ENCODE measurements around the gene KCNJ18. TPM values are rescaled to one million over a fixed set of nuclear protein-coding genes. Genes with fewer than 3 reads are reported as not detected.

Gene KCNJ18
- total RNA-seq, 1 experiment from 2014 or later = not detected

- Mint-ChIP-seq H3K9me3 (ENCODE audit: unreplicated experiment) (no peaks in the 10 kb centered on the region), H3K4me1 (ENCODE audit: low read depth, unreplicated experiment) (no peaks in the 10 kb centered on the region), H3K27ac (ENCODE audit: unreplicated experiment) (no peak overlapping the region), H3K4me3 (ENCODE audit: unreplicated experiment) (no peak overlapping the region), H3K36me3 (ENCODE audit: insufficient read depth, unreplicated experiment) (no peaks in the 10 kb centered on the region), H3K27me3 (ENCODE audit: insufficient read depth, unreplicated experiment) (peaks cover 29% of the 10 kb centered on the region)
- POLR2A ChIA-PET = no interaction called here
- Histone ChIP-seq H3K4me1 (no peaks in the 10 kb centered on the region), H3K27me3 (replicated peaks; ENCODE audit: control insufficient read depth, insufficient read depth, low read length) (no peaks in the 10 kb centered on the region), H3K4me3 (ENCODE audit: low read depth, low read length) (no peak overlapping the region), H3K36me3 (ENCODE audit: control insufficient read depth, insufficient read depth, low read length) (no peaks in the 10 kb centered on the region), H3K9me3 (no peaks in the 10 kb centered on the region)
- CTCF ChIA-PET = no interaction called here
- no TSS peak for BruUV-seq (replicated peaks)
- no peak for TF ChIP-seq CTCF (IDR thresholded peaks at IDR 0.05; ENCODE audit: insufficient read depth in 1 of 2, low read depth in 1 of 2, low read length in 1 of 2, severe bottlenecking in 1 of 2, unreplicated experiment in 1 of 2)
- no peak for DNase-seq
- intact Hi-C loops (cut with micrococcal nuclease; ENCODE audit: unreplicated experiment) = no loop called here
Observed at GRCh38 chr17:21676281-21677111, 15.8 kb upstream of the KCNJ18 start.

GRCh38 chr17:21677126-21677910 lies 15.0 kb upstream of the KCNJ18 start:
- H3K4me3 Mint-ChIP-seq (ENCODE audit: unreplicated experiment) = no peak overlapping the region
- no peaks in the 10 kb centered on the region for H3K4me1 ChIP-seq
- no peaks in the 10 kb centered on the region for H3K36me3 ChIP-seq (ENCODE audit: control insufficient read depth, insufficient read depth, low read length)
- no peaks in the 10 kb centered on the region for H3K27me3 ChIP-seq (replicated peaks; ENCODE audit: control insufficient read depth, insufficient read depth, low read length)
- intact Hi-C loops (cut with micrococcal nuclease; ENCODE audit: unreplicated experiment) = no loop called here
- H3K27me3 Mint-ChIP-seq (ENCODE audit: insufficient read depth, unreplicated experiment) = peaks cover 29% of the 10 kb centered on the region
- no peaks in the 10 kb centered on the region for H3K36me3 Mint-ChIP-seq (ENCODE audit: insufficient read depth, unreplicated experiment)
- ChIA-PET POLR2A (no interaction called here), CTCF (no interaction called here)
- no peaks in the 10 kb centered on the region for H3K9me3 Mint-ChIP-seq (ENCODE audit: unreplicated experiment)
- no peak overlapping the region for H3K4me3 ChIP-seq (ENCODE audit: low read depth, low read length)
- no peak for TF ChIP-seq CTCF (IDR thresholded peaks at IDR 0.05; ENCODE audit: insufficient read depth in 1 of 2, low read depth in 1 of 2, low read length in 1 of 2, severe bottlenecking in 1 of 2, unreplicated experiment in 1 of 2)
- H3K9me3 ChIP-seq = no peaks in the 10 kb centered on the region
- no peaks in the 10 kb centered on the region for H3K4me1 Mint-ChIP-seq (ENCODE audit: low read depth, unreplicated experiment)
- DNase-seq = peak in 1 of 2 experiments; percentile 33
- BruUV-seq (replicated peaks) = no TSS peak
- no peak overlapping the region for H3K27ac Mint-ChIP-seq (ENCODE audit: unreplicated experiment)

GRCh38 chr17:21677911-21678310 lies 14.4 kb upstream of the KCNJ18 start:
- H3K9me3 ChIP-seq = no peaks in the 10 kb centered on the region
- ChIA-PET CTCF (no interaction called here), POLR2A (no interaction called here)
- Mint-ChIP-seq H3K4me1 (ENCODE audit: low read depth, unreplicated experiment) (no peaks in the 10 kb centered on the region), H3K4me3 (ENCODE audit: unreplicated experiment) (no peak overlapping the region), H3K9me3 (ENCODE audit: unreplicated experiment) (no peaks in the 10 kb centered on the region), H3K27me3 (ENCODE audit: insufficient read depth, unreplicated experiment) (peaks cover 29% of the 10 kb centered on the region), H3K27ac (ENCODE audit: unreplicated experiment) (no peak overlapping the region), H3K36me3 (ENCODE audit: insufficient read depth, unreplicated experiment) (no peaks in the 10 kb centered on the region)
- no peak overlapping the region for H3K4me3 ChIP-seq (ENCODE audit: low read depth, low read length)
- no peaks in the 10 kb centered on the region for H3K27me3 ChIP-seq (replicated peaks; ENCODE audit: control insufficient read depth, insufficient read depth, low read length)
- no peak for TF ChIP-seq CTCF (IDR thresholded peaks at IDR 0.05; ENCODE audit: insufficient read depth in 1 of 2, low read depth in 1 of 2, low read length in 1 of 2, severe bottlenecking in 1 of 2, unreplicated experiment in 1 of 2)
- DNase-seq = peak in 1 of 2 experiments; percentile 17
- intact Hi-C loops (cut with micrococcal nuclease; ENCODE audit: unreplicated experiment) = no loop called here
- no peaks in the 10 kb centered on the region for H3K4me1 ChIP-seq
- no peaks in the 10 kb centered on the region for H3K36me3 ChIP-seq (ENCODE audit: control insufficient read depth, insufficient read depth, low read length)
- no TSS peak for BruUV-seq (replicated peaks)
